MM.1S (cell line): ENCODE data around the gene ZNF487.
A peak's percentile ranks its signal among the peaks of the same experiment; 100 is the strongest.

Source experiments
- DNase-seq: peaks from one replicate; pipeline ENCODE4 v3.0.0-alpha.2; 2015
- H2AFZ ChIP-seq: fragments of 300-600 bp; sonication (generic); 2 replicates; pipeline ENCODE4 v1.6.0; 2016; ENCODE audit warnings: antibody characterized with exemption, low read length
- H3F3A ChIP-seq: fragments of 300-600 bp; sonication (generic); 2 replicates; pipeline ENCODE4 v1.6.1; 2016; ENCODE audit warnings: mild to moderate bottlenecking, antibody characterized with exemption, low read length, moderate library complexity, mixed read lengths; ENCODE audit not compliant: insufficient read depth
- H3K27ac ChIP-seq: fragments of 300-600 bp; sonication (generic); 2 replicates; pipeline ENCODE4 v1.5.1; 2016; ENCODE audit warnings: mild to moderate bottlenecking, low read length
- H3K27me3 ChIP-seq: fragments of 300-600 bp; sonication (generic); replicated peaks from 2 replicates; pipeline ENCODE4 v1.6.0; 2016; ENCODE audit warnings: low read length; ENCODE audit not compliant: insufficient read depth
- H3K36me3 ChIP-seq: fragments of 300-600 bp; sonication (generic); replicated peaks from 2 replicates; pipeline ENCODE4 v1.6.1; 2016; ENCODE audit warnings: mild to moderate bottlenecking, low read length, mixed read lengths; ENCODE audit not compliant: insufficient read depth
- H3K4me1 ChIP-seq: fragments of 300-600 bp; sonication (generic); 2 replicates; pipeline ENCODE4 v1.6.1; 2016; ENCODE audit warnings: low read length, mixed read lengths
- H3K4me2 ChIP-seq: fragments of 300-600 bp; sonication (generic); 2 replicates; pipeline ENCODE4 v1.6.0; 2016; ENCODE audit warnings: low read depth, low read length
- H3K4me3 ChIP-seq: fragments of 300-600 bp; sonication (generic); 2 replicates; pipeline ENCODE4 v1.5.1; 2016; ENCODE audit warnings: low read length, mixed read lengths
- H3K79me2 ChIP-seq: fragments of 300-600 bp; sonication (generic); 2 replicates; pipeline ENCODE4 v1.6.1; 2016; ENCODE audit warnings: mixed run types, low read length, mixed read lengths
- H3K9ac ChIP-seq: fragments of 300-600 bp; sonication (generic); 2 replicates; pipeline ENCODE4 v1.6.1; 2016; ENCODE audit warnings: low read length, mixed read lengths
- H3K9me2 ChIP-seq: fragments of 300-600 bp; sonication (generic); replicated peaks from 2 replicates; pipeline ENCODE4 v1.6.1; 2016; ENCODE audit warnings: mild to moderate bottlenecking, low read length, mixed read lengths; ENCODE audit not compliant: insufficient read depth
- H3K9me3 ChIP-seq: fragments of 300-600 bp; sonication (generic); replicated peaks from 2 replicates; pipeline ENCODE4 v1.6.1; 2016; ENCODE audit warnings: mild to moderate bottlenecking, low read length, mixed read lengths; ENCODE audit not compliant: insufficient read depth
- H4K20me1 ChIP-seq: fragments of 300-600 bp; sonication (generic); 2 replicates; pipeline ENCODE4 v1.6.1; 2016; ENCODE audit warnings: mild to moderate bottlenecking, low read length, moderate library complexity, mixed read lengths; ENCODE audit not compliant: insufficient read depth
- CTCF ChIP-seq: fragments of 300-600 bp; sonication (generic); IDR thresholded peaks from 2 replicates; pipeline ENCODE4 v1.5.1; 2016; ENCODE audit warnings: antibody characterized with exemption, low read length, mixed read lengths
- EZH2 ChIP-seq: fragments of 300-600 bp; sonication (generic); optimal IDR thresholded peaks from 2 replicates; pipeline ENCODE3; 2017; ENCODE audit warnings: low read depth, mild to moderate bottlenecking, antibody characterized with exemption, low read length, mixed read lengths
- EZH2phosphoT487 ChIP-seq: fragments of 300-600 bp; sonication (generic); IDR thresholded peaks from 2 replicates; pipeline ENCODE4 v1.6.1; 2018; ENCODE audit warnings: antibody characterized with exemption, low read length

Gene ZNF487

GRCh38 chr10:43427166-43427825, 9.6 kb upstream of the ZNF487 start:
- Histone ChIP-seq H3K4me3 (no peak overlapping the region), H3K9ac (no peak overlapping the region), H3K4me1 (no peaks in the 10 kb centered on the region), H3K79me2 (no peaks in the 10 kb centered on the region), H3K27me3 (no peaks in the 10 kb centered on the region), H3K27ac (no peak overlapping the region), H3F3A (no peaks in the 10 kb centered on the region), H2AFZ (no peak overlapping the region), H4K20me1 (no peaks in the 10 kb centered on the region), H3K9me2 (no peaks in the 10 kb centered on the region), H3K9me3 (no peaks in the 10 kb centered on the region), H3K36me3 (no peaks in the 10 kb centered on the region), H3K4me2 (no peak overlapping the region)
- peak; percentile 43 for DNase-seq
- TF ChIP-seq CTCF = no peak
- TF ChIP-seq EZH2 = no peak
- no peak for TF ChIP-seq EZH2phosphoT487

GRCh38 chr10:43430926-43431663, 5.8 kb upstream of the ZNF487 start:
- Histone ChIP-seq H3K9me3 (no peaks in the 10 kb centered on the region), H3K36me3 (no peaks in the 10 kb centered on the region), H2AFZ (no peak overlapping the region), H3K9ac (no peak overlapping the region), H4K20me1 (no peaks in the 10 kb centered on the region), H3K79me2 (peaks cover 5% of the 10 kb centered on the region), H3K4me2 (no peak overlapping the region), H3K27me3 (no peaks in the 10 kb centered on the region), H3K4me3 (no peak overlapping the region), H3K4me1 (no peaks in the 10 kb centered on the region), H3K9me2 (no peaks in the 10 kb centered on the region), H3F3A (no peaks in the 10 kb centered on the region), H3K27ac (no peak overlapping the region)
- DNase-seq = no peak
- TF ChIP-seq EZH2phosphoT487 (no peak), EZH2 (no peak), CTCF (no peak)

- no peak for DNase-seq
Measured at GRCh38 chr10:43437141-43437870, 395 bp downstream of the ZNF487 start.

More at GRCh38 chr10:43437141-43437870, 395 bp downstream of the ZNF487 start:
- H2AFZ ChIP-seq = 0 out of 2 replicates have a peak overlapping the region, but pooled peaks have one; percentile 39
- H3K9me2 ChIP-seq = no peaks in the 10 kb centered on the region
- no peaks in the 10 kb centered on the region for H3K4me1 ChIP-seq
- no peaks in the 10 kb centered on the region for H3K27me3 ChIP-seq
- H3K36me3 ChIP-seq = no peaks in the 10 kb centered on the region
- TF ChIP-seq EZH2phosphoT487 (no peak), CTCF (no peak), EZH2 (no peak)
- peak overlapping the region; percentile 69 for H3K4me3 ChIP-seq
- no peaks in the 10 kb centered on the region for H3K9me3 ChIP-seq
- H3F3A ChIP-seq = no peaks in the 10 kb centered on the region
- H3K79me2 ChIP-seq = peaks cover 22% of the 10 kb centered on the region
- H3K4me2 ChIP-seq = peak overlapping the region; percentile 65
- H3K9ac ChIP-seq = peak overlapping the region; percentile 89
- H4K20me1 ChIP-seq = no peaks in the 10 kb centered on the region
- peak overlapping the region; percentile 92 for H3K27ac ChIP-seq
